Spleen (tissue), 11 donors: ENCODE results near the gene MRPL14. TPM values are rescaled to one million over a fixed set of nuclear protein-coding genes. Genes with fewer than 3 reads are reported as not detected.
"Not testable (repeated sequence)": the region's sequence is repeated elsewhere in the genome, so short reads cannot be mapped to it uniquely, and the experiment has no call there.

Experiments used
- DNase-seq: peaks from one replicate; pipeline ENCODE4 v3.0.0-alpha.2; 2020
- H3K27ac ChIP-seq, 8 donors: fragments of 200-600 bp; sonication (generic) in 7 of 8; 1 replicate in 4 of 8; 2 replicates in 4 of 8; pipeline versions ENCODE4 v1.5.0 to v1.8.0; 2016 to 2021; ENCODE audit warnings: inconsistent platforms in 4 of 8, mild to moderate bottlenecking in 4 of 8, moderate library complexity in 1 of 8
- H3K27me3 ChIP-seq, 7 donors: fragments of 200-600 bp; sonication (generic) in 6 of 7; replicated peaks in 1 of 7; 1 replicate in 4 of 7; 2 replicates in 3 of 7; pipeline versions ENCODE4 v1.5.0 to v1.8.0; 2016 to 2021; ENCODE audit warnings: inconsistent platforms in 3 of 7, mild to moderate bottlenecking in 1 of 7
- H3K36me3 ChIP-seq, 6 donors: fragments of 200-600 bp; sonication (generic) in 5 of 6; 1 replicate in 4 of 6; 2 replicates in 2 of 6; pipeline versions ENCODE4 v1.5.0 to v1.8.0; 2016 to 2021; ENCODE audit warnings: inconsistent platforms in 2 of 6
- H3K4me1 ChIP-seq, 6 donors: fragments of 200-600 bp; sonication (generic) in 5 of 6; 1 replicate in 3 of 6; 2 replicates in 3 of 6; pipeline versions ENCODE4 v1.5.0 to v1.8.0; 2016 to 2021; ENCODE audit warnings: inconsistent platforms in 3 of 6
- H3K4me3 ChIP-seq, 8 donors: fragments of 200-600 bp; sonication (generic) in 7 of 8; 1 replicate in 4 of 8; 2 replicates in 4 of 8; pipeline versions ENCODE4 v1.5.0 to v1.8.0; 2016 to 2021; ENCODE audit warnings: inconsistent platforms in 4 of 8, mild to moderate bottlenecking in 4 of 8, moderate library complexity in 2 of 8
- H3K9me3 ChIP-seq, 8 donors: fragments of 200-600 bp; sonication (generic) in 7 of 8; 1 replicate in 4 of 8; 2 replicates in 4 of 8; pipeline versions ENCODE4 v1.5.0 to v1.8.0; 2016 to 2021; ENCODE audit warnings: inconsistent platforms in 4 of 8
- POLR2A ChIP-seq, 3 donors: fragments of 450-650 bp; IDR thresholded peaks; one replicate each; pipeline ENCODE4 v1.5.1; 2017; ENCODE audit warnings: antibody characterized with exemption in 3 of 3, mild to moderate bottlenecking in 1 of 3
- POLR2AphosphoS5 ChIP-seq, 3 donors: sonication (generic); formaldehyde crosslinking; IDR thresholded peaks; one replicate each; pipeline ENCODE4 v1.5.1; 2017; ENCODE audit warnings: antibody characterized with exemption in 3 of 3
- WGBS, 5 donors: extraction: QIAGEN DNeasy Blood & Tissue Kit in 3 of 5; methylation state at CpG; one replicate each; pipeline versions ENCODE4 v1.1.5 to v1.1.7; 2013 to 2018; 5-methylcytosine and 5-hydroxymethylcytosine counted together
- intact Hi-C: fragments of 100-400 bp; cut with DNase I; formaldehyde crosslinking; loops from one replicate; pipeline ENCODE4 v1.15.0; 2023; ENCODE audit warnings: low total_unique reads
- polyA plus RNA-seq, 3 donors: library from polyadenylated mRNA; stranded (reverse); fragments of 200-250 nt; gene quantifications; one replicate each; pipeline ENCODE4 v1.2.1, GENCODE V29; 2013
- total RNA-seq, 7 donors: library from RNA; depleted of rRNA in 3 of 7; stranded (reverse); fragments of >200 nt in 3 of 7; fragmentation: NEBNext Ultra II Directional in 4 of 7; extraction: Animal tissue kit (Norgen Biotek cat#: 25700) in 4 of 7; gene quantifications; one replicate each; pipeline versions ENCODE4 v1.1.0 to v1.2.1, GENCODE V29; 2016 to 2021
- TF ChIP-seq, protein P1 (sequence below), 11 experiments: fragments of 200-600 bp in 7 of 11; fragments of 450-650 bp in 4 of 11; sonication (generic) in 4 of 11; IDR thresholded peaks in 8 of 11; conservative IDR thresholded peaks in 3 of 11; 1 replicate in 7 of 11; 2 replicates in 4 of 11; pipeline versions ENCODE4 v1.4.0 to v1.8.0; 2016 to 2021; ENCODE audit warnings: antibody characterized with exemption in 11 of 11, inconsistent platforms in 4 of 11, mild to moderate bottlenecking in 1 of 11
- donor health status: healthy with polysubstance abuse.
- donor health status: DM: no; HTN: no; CAD: no; lungs with moderate emphysema.
- donor health status: DM: no; HTN: no; CAD: no.
- donor health status: Bipolar disorder and iron deficiency.
- donor health status: healthy.
- donor health status: DM: no; HTN: no; CAD: no.
- donor health status: DM: yes; HTN: yes; CAD: no.

The MRPL14 gene
- total and polyA plus RNA-seq, 10 donors, result 20.2 to 55.3 (median 27.3) TPM

DNA sequence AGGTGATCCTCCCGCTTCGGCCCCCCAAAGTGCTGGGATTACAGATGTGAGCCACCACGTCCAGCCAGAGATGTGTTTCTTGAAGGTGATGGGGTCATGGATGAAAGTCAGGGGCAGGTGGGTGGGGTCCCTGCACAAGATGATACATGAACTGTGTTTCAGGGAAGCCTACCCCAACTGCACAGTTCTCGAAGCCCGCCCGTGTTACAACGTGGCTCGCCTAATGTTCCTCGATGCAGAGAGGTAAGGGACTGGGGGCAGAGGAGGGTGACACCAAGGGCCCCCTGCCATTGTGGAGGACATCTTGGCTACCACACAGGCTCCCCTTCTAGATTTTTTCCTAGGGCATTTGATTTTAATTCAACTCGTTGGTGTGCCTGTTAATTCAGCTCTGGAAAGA is 19.4 kb upstream of the MRPL14 start:
- no peak overlapping the region for H3K27ac ChIP-seq
- WGBS, 5 donors, result 92 to 97% (median 93%) methylated on average over 10 of the region's 10 CpGs
- H3K9me3 ChIP-seq, result no peaks in the 10 kb centered on the region
- H3K4me3 ChIP-seq, result no peak overlapping the region
- H3K4me1 ChIP-seq, result peaks cover 0 to 4% (median 2%) of the 10 kb centered on the region in 6 donors
- peaks cover 0 to 87% (median 35%) of the 10 kb centered on the region in 6 donors for H3K36me3 ChIP-seq
- intact Hi-C loops, result no loop called here
- peak; percentile 29 for DNase-seq
- TF ChIP-seq, protein P1, sequence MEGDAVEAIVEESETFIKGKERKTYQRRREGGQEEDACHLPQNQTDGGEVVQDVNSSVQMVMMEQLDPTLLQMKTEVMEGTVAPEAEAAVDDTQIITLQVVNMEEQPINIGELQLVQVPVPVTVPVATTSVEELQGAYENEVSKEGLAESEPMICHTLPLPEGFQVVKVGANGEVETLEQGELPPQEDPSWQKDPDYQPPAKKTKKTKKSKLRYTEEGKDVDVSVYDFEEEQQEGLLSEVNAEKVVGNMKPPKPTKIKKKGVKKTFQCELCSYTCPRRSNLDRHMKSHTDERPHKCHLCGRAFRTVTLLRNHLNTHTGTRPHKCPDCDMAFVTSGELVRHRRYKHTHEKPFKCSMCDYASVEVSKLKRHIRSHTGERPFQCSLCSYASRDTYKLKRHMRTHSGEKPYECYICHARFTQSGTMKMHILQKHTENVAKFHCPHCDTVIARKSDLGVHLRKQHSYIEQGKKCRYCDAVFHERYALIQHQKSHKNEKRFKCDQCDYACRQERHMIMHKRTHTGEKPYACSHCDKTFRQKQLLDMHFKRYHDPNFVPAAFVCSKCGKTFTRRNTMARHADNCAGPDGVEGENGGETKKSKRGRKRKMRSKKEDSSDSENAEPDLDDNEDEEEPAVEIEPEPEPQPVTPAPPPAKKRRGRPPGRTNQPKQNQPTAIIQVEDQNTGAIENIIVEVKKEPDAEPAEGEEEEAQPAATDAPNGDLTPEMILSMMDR (IDR thresholded peaks at IDR 0.05 in 8 of 11, conservative IDR thresholded peaks at IDR 0.05 in 3 of 11), result no peak
- TF ChIP-seq POLR2AphosphoS5 (IDR thresholded peaks at IDR 0.05) (no peak), POLR2A (IDR thresholded peaks at IDR 0.05) (no peak)
- H3K27me3 ChIP-seq, result no peaks in the 10 kb centered on the region

DNA sequence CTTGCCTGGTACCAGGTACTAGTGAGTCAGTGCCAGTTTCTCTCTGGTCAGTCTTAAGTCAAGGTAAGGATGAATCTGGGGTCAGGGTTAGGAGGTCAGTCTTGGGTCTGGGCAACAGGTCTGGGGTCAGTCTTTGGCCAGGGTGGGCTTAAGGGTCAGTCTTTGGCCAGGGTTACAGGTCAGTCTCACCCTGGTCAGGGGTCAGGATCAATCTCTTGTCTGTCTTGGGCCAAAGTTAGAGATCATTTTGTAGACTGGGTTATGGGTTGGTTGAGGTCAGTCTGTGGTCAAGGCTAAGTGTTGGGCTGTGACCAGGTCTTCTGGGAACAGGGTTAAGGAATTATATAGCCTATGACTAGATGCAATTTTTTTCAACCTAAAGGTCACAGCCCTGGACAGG is 18.6 kb upstream of the MRPL14 start:
- Histone ChIP-seq H3K4me1 (no peaks in the 10 kb centered on the region), H3K36me3 (peaks cover 0 to 95% (median 37%) of the 10 kb centered on the region in 6 donors), H3K27me3 (no peaks in the 10 kb centered on the region), H3K4me3 (no peak overlapping the region), H3K9me3 (no peaks in the 10 kb centered on the region), H3K27ac (no peak overlapping the region)
- peak; percentile 12 for DNase-seq
- no peak for TF ChIP-seq POLR2A (IDR thresholded peaks at IDR 0.05)
- TF ChIP-seq POLR2AphosphoS5 (IDR thresholded peaks at IDR 0.05), result no peak
- TF ChIP-seq, protein P1 (IDR thresholded peaks at IDR 0.05 in 8 of 11, conservative IDR thresholded peaks at IDR 0.05 in 3 of 11), result no peak
- intact Hi-C loops, result no loop called here

DNA sequence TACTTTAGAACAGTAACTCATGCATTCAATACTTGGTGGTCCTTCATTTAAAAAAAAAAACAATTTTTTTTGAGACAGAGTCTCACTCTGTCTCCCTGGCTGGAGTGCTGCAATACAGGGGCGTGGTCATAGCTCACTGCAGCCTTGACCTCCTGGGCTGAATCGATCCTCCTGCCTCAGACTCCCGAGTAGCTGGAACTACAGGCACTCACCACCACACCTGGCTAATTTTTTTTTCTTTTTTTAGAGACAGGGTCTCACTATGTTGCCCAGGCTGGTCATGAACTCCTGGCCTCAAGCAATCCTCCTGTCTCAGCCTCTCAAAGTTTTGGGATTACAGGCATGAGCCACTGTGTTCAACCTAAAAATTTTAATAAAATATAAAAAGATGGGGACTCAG is 17.3 kb upstream of the MRPL14 start:
- intact Hi-C loops, H3K27ac ChIP-seq, H3K27me3 ChIP-seq, H3K4me3 ChIP-seq, H3K4me1 ChIP-seq, H3K9me3 ChIP-seq: not testable (repeated sequence)
- peaks cover 0 to 95% (median 42%) of the 10 kb centered on the region in 6 donors for H3K36me3 ChIP-seq
- DNase-seq, result peak; percentile 13
- WGBS, 5 donors, result 28 to 88% (median 58%) methylated on average over 3 of the region's 3 CpGs

DNA sequence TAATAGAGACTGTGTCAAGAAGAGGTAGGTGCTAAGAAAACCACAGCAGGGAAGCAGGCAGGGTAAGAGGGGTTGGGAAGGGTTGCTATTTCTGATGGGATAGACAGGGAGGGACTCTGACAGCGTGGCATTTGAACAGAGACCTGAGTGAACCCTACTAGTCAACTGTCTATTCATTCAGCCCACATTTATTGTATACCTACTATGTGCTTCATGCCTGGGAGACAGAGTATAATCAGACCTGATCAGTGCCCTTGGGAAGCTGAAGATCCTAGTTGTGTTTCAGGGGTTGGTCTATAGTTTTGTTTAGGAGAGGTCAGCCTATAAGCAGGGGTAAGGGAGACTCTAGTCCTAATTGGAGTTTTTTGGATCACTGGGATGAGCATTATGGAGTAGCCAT is 16.5 kb upstream of the MRPL14 start:
- 80 to 97% (median 96%) methylated on average over 1 of the region's 1 CpG for WGBS, 5 donors
- H3K27me3 ChIP-seq, result no peaks in the 10 kb centered on the region
- H3K36me3 ChIP-seq, result peaks cover 0 to 95% (median 37%) of the 10 kb centered on the region in 6 donors
- H3K9me3 ChIP-seq, result no peaks in the 10 kb centered on the region
- intact Hi-C loops, result no loop called here
- peak; percentile 14 for DNase-seq
- H3K27ac ChIP-seq, result no peak overlapping the region
- H3K4me1 ChIP-seq, result no peaks in the 10 kb centered on the region
- TF ChIP-seq POLR2A (IDR thresholded peaks at IDR 0.05) (no peak), POLR2AphosphoS5 (IDR thresholded peaks at IDR 0.05) (no peak)
- TF ChIP-seq, protein P1 (IDR thresholded peaks at IDR 0.05 in 8 of 11, conservative IDR thresholded peaks at IDR 0.05 in 3 of 11), result no peak
- no peak overlapping the region for H3K4me3 ChIP-seq

DNA sequence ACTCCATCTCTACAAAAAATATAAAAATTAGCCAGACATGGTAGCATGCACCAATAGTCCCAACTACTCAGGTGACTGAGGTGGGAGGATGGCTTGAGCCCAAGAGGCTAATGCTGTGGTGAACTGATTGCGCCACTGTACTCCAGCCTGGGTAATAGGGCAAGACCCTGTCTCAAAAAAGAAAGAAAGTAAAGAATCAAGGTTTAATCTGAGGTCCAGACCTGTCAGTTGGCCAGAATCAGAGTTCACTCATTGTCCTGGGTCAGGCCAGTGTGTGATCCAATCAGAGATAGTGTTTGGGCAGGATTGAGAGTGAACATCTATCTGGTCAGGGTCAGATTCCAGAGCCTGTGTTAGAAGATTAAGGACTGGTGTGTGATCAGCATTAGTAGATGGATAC is 15.6 kb upstream of the MRPL14 start:
- intact Hi-C loops, result no loop called here
- Histone ChIP-seq H3K36me3 (peaks cover 0 to 95% (median 29%) of the 10 kb centered on the region in 6 donors), H3K4me3 (no peak overlapping the region), H3K4me1 (no peaks in the 10 kb centered on the region), H3K27me3 (no peaks in the 10 kb centered on the region), H3K9me3 (no peaks in the 10 kb centered on the region), H3K27ac (no peak overlapping the region)
- TF ChIP-seq, protein P1 (IDR thresholded peaks at IDR 0.05 in 8 of 11, conservative IDR thresholded peaks at IDR 0.05 in 3 of 11), result no peak
- TF ChIP-seq POLR2A (IDR thresholded peaks at IDR 0.05), result no peak
- no peak for TF ChIP-seq POLR2AphosphoS5 (IDR thresholded peaks at IDR 0.05)
- 6 to 100% (median 100%) methylated on average over 1 of the region's 1 CpG for WGBS, 5 donors
- DNase-seq, result peak; percentile 4
